K562 (cell line): ENCODE results near the gene TMF1. TPM values are rescaled to one million over a fixed set of nuclear protein-coding genes. Genes with fewer than 3 reads are reported as not detected.

Source experiments
- ARID1B ChIP-seq: fragments of 450-650 bp; IDR thresholded peaks from 2 replicates; pipeline ENCODE4 v1.6.1; 2016; ENCODE audit warnings: antibody characterized with exemption, mild to moderate bottlenecking, inconsistent platforms
- BCOR ChIP-seq: fragments of 450-650 bp; IDR thresholded peaks from 2 replicates; pipeline ENCODE4 v1.6.1; 2016
- CBFA2T3 ChIP-seq: fragments of 450-650 bp; IDR thresholded peaks from 2 replicates; pipeline ENCODE4 v1.6.1; 2017
- DPF2 ChIP-seq: fragments of 450-650 bp; IDR thresholded peaks from 2 replicates; pipeline ENCODE4 v1.6.1; 2016
- HDAC1 ChIP-seq, 2 experiments: fragments of 450-650 bp; IDR thresholded peaks; 2 replicates each; pipeline ENCODE4 v1.6.1; 2016 to 2017; ENCODE audit warnings: inconsistent platforms in 1 of 2, mild to moderate bottlenecking in 1 of 2, moderate library complexity in 1 of 2
- ILF3 ChIP-seq: fragments of 450-650 bp; IDR thresholded peaks from 2 replicates; pipeline ENCODE4 v1.6.1; 2018; ENCODE audit warnings: antibody characterized with exemption, mild to moderate bottlenecking, moderate library complexity, borderline replicate concordance
- NFRKB ChIP-seq: fragments of 450-650 bp; IDR thresholded peaks from 2 replicates; pipeline ENCODE4 v1.6.1; 2016; ENCODE audit warnings: low read depth
- PBX2 ChIP-seq, 2 experiments: IDR thresholded peaks in 1 of 2; conservative IDR thresholded peaks in 1 of 2; 2 replicates each; pipeline ENCODE4 v1.6.1; 2016; ENCODE audit warnings: low read depth in 2 of 2, mild to moderate bottlenecking in 1 of 2, missing compliant biosample characterization in 1 of 2, missing genetic modification characterization in 1 of 2, moderate library complexity in 1 of 2
- PCBP1 ChIP-seq: fragments of 200-400 bp; formaldehyde crosslinking; IDR thresholded peaks from 2 replicates; pipeline ENCODE4 v1.6.1; 2018; ENCODE audit warnings: mild to moderate bottlenecking, low read depth, low read length; ENCODE audit not compliant: poor library complexity, severe bottlenecking
- RBM25 ChIP-seq: fragments of 200-400 bp; formaldehyde crosslinking; IDR thresholded peaks from 2 replicates; pipeline ENCODE4 v1.6.1; 2018; ENCODE audit warnings: low read length, low read depth, moderate library complexity; ENCODE audit not compliant: severe bottlenecking
- STAG1 ChIP-seq: sonication (generic); formaldehyde crosslinking; IDR thresholded peaks from 2 replicates; pipeline ENCODE4 v1.5.0; 2020; ENCODE audit warnings: missing genetic modification reagents, borderline replicate concordance
- TAL1 ChIP-seq: fragments of 450-650 bp; IDR thresholded peaks from 2 replicates; pipeline ENCODE4 v1.6.1; 2016; ENCODE audit warnings: mild to moderate bottlenecking
- TEAD4 ChIP-seq, 2 experiments: sonication (generic) in 1 of 2; formaldehyde crosslinking in 1 of 2; IDR thresholded peaks; 2 replicates each; pipeline versions ENCODE4 v1.6.1 to v1.8.0; 2012 to 2022; ENCODE audit warnings: borderline replicate concordance in 1 of 2, inconsistent platforms in 1 of 2, low read length in 1 of 2, mild to moderate bottlenecking in 1 of 2, missing genetic modification reagents in 1 of 2
- TFE3 ChIP-seq: fragments of 450-650 bp; formaldehyde crosslinking; IDR thresholded peaks from 2 replicates; pipeline ENCODE4 v1.4.0; 2020; ENCODE audit warnings: mild to moderate bottlenecking, mixed read lengths
- ZKSCAN3 ChIP-seq: fragments of 250-450 bp; sonication (Bioruptor Pico); IDR thresholded peaks from 2 replicates; pipeline ENCODE4 v1.4.0; 2020
- polyA plus RNA-seq, 8 experiments: library from polyadenylated mRNA; depleted of rRNA in 4 of 8; stranded (reverse) in 5 of 8; unstranded in 3 of 8; fragments of >200 nt; fragmentation: Nextera tagmentation in 2 of 8; fragmentation: Illumina TruSeq in 1 of 8; extraction: Ambion mirVana in 2 of 8; extraction: Trizol in 1 of 8; gene quantifications; 2 replicates each; pipeline versions ENCODE4 v1.2.1 to v1.2.3, GENCODE V29; 2011 to 2014; ENCODE audit warnings: inconsistent platforms in 1 of 8, missing spikeins in 1 of 8
- total RNA-seq, 7 experiments: library from RNA; depleted of rRNA in 6 of 7; stranded (reverse); fragments of >200 nt in 6 of 7; fragmentation: Illumina TruSeq in 2 of 7; extraction: Trizol in 2 of 7; gene quantifications; 2 replicates each; pipeline versions ENCODE4 v1.2.1 to v1.2.3, GENCODE V29; 2011 to 2021; ENCODE audit warnings: low replicate concordance in 1 of 7
- TF ChIP-seq, protein P1 (sequence below): fragments of 250-450 bp; sonication (Bioruptor Pico); IDR thresholded peaks from 2 replicates; pipeline ENCODE4 v1.4.0; 2020
- TF ChIP-seq, protein P2 (sequence below): fragments of 450-650 bp; IDR thresholded peaks from 2 replicates; pipeline ENCODE4 v1.7.0; 2016; ENCODE audit warnings: borderline replicate concordance

TMF1 gene
- total and polyA plus RNA-seq, 9 of the 15 experiments (the other 6 are each of a cell fraction or from before 2014, with no cell fraction given), result 3.1 to 13.9 (median 10.3) TPM

DNA sequence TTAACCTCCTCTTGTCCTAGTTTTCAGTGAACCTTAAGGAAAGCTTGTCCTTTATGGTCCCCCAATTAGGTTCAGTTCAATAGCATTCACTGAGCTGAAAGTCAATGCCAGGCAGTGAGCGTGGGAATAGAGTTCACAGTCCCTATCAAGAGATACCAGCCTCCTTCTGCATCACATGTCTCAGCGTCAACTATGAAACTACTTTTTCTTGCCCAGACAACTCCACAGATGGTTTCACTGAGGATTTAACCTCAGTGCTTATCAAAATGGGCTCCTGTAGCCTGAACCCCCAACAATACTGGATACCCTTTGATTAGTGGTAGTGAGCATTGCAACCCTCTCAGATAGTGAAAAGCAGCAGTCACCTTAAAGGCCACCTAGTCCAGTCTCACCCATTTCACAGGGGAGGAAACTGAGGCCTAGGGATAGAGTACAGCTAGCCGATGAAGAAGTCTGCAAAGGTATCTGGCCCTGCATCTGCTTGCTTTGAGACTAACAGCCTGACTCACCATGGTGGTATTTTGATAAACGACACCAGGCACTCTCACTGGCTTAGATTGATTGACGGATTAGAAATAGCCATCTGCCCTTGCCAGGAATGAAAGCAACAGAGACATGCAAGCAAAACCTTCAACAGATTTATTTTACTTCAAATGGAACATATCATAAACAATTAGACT, 29.6 kb upstream of the TMF1 start (continued):
- no peak for TF ChIP-seq TFE3
- TF ChIP-seq RBM25, result peak; percentile 95
- TF ChIP-seq, protein P1, sequence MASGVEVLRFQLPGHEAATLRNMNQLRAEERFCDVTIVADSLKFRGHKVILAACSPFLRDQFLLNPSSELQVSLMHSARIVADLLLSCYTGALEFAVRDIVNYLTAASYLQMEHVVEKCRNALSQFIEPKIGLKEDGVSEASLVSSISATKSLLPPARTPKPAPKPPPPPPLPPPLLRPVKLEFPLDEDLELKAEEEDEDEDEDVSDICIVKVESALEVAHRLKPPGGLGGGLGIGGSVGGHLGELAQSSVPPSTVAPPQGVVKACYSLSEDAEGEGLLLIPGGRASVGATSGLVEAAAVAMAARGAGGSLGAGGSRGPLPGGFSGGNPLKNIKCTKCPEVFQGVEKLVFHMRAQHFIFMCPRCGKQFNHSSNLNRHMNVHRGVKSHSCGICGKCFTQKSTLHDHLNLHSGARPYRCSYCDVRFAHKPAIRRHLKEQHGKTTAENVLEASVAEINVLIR (CRISPR knock-in tag), result no peak
- TF ChIP-seq CBFA2T3, result peak; percentile 76
- TF ChIP-seq ARID1B, result peak; percentile 74
- peak; percentile 96 for TF ChIP-seq BCOR
- TF ChIP-seq HDAC1 (IDR thresholded peaks at IDR 0.05), result peak in 1 of 2 experiments; percentile 53; a peak in 2 of 4 replicates
- TF ChIP-seq DPF2, result peak; percentile 65
- no peak for TF ChIP-seq ILF3
- no peak for TF ChIP-seq PCBP1
- TF ChIP-seq TEAD4 (IDR thresholded peaks at IDR 0.05; ENCODE audit: low read length), result peak; percentile 79
- no peak for TF ChIP-seq TEAD4 (CRISPR knock-in tag; IDR thresholded peaks at IDR 0.05; ENCODE audit: borderline replicate concordance)
- TF ChIP-seq STAG1 (CRISPR knock-in tag), result no peak
- no peak for TF ChIP-seq PBX2 (CRISPR knock-in tag; IDR thresholded peaks at IDR 0.05; ENCODE audit: low read depth)
- peak; percentile 42; the same call in 1 of the 2 replicates for TF ChIP-seq PBX2 (tag; conservative IDR thresholded peaks at IDR 0.05; ENCODE audit: low read depth)
- peak; percentile 38 for TF ChIP-seq TAL1
- TF ChIP-seq NFRKB, result no peak
- TF ChIP-seq, protein P2, sequence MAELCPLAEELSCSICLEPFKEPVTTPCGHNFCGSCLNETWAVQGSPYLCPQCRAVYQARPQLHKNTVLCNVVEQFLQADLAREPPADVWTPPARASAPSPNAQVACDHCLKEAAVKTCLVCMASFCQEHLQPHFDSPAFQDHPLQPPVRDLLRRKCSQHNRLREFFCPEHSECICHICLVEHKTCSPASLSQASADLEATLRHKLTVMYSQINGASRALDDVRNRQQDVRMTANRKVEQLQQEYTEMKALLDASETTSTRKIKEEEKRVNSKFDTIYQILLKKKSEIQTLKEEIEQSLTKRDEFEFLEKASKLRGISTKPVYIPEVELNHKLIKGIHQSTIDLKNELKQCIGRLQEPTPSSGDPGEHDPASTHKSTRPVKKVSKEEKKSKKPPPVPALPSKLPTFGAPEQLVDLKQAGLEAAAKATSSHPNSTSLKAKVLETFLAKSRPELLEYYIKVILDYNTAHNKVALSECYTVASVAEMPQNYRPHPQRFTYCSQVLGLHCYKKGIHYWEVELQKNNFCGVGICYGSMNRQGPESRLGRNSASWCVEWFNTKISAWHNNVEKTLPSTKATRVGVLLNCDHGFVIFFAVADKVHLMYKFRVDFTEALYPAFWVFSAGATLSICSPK, result no peak
- no peak for TF ChIP-seq ZKSCAN3 (CRISPR knock-in tag)
